A673 (cell line): Measurements from ENCODE around the gene CCDC201.

ENCODE experiments used
- CTCF ChIP-seq: fragments of 300-800, 200-600 bp; sonication (generic); conservative IDR thresholded peaks from 2 replicates; pipeline ENCODE4 v1.5.1; 2017; ENCODE audit warnings: low read depth, mild to moderate bottlenecking, antibody characterized with exemption, low read length, moderate library complexity, mixed read lengths
- EZH2 ChIP-seq: fragments of 200-600 bp; sonication (generic); IDR thresholded peaks from 2 replicates; pipeline ENCODE4 v1.6.1; 2017; ENCODE audit warnings: borderline replicate concordance, low read depth, mild to moderate bottlenecking, mixed read lengths, antibody characterized with exemption, low read length; ENCODE audit not compliant: poor library complexity, severe bottlenecking

- TF ChIP-seq CTCF: no peak
- no peak for TF ChIP-seq EZH2
Measured at GRCh38 chr7:45914911-45915310, 42.0 kb upstream of the CCDC201 start.
